Left ventricle myocardium inferior (tissue), 1 donor: Measurements from ENCODE around the gene PIWIL4. TPM values are rescaled to one million over a fixed set of nuclear protein-coding genes. Genes with fewer than 3 reads are reported as not detected.
A peak's percentile ranks its signal among the peaks of the same experiment; 100 is the strongest.

Source experiments
- DNase-seq: peaks from one replicate; pipeline ENCODE4 v3.0.0-alpha.2; 2020
- H3K27ac ChIP-seq: fragments of 200-600 bp; replicated peaks from 2 replicates; pipeline ENCODE4 v1.8.0; 2021
- H3K27me3 ChIP-seq: fragments of 200-600 bp; 2 replicates; pipeline ENCODE4 v1.8.0; 2021; ENCODE audit warnings: low read depth
- H3K36me3 ChIP-seq: fragments of 200-600 bp; 2 replicates; pipeline ENCODE4 v1.8.0; 2021
- H3K4me1 ChIP-seq: fragments of 200-600 bp; 2 replicates; pipeline ENCODE4 v1.8.0; 2021
- H3K4me3 ChIP-seq: fragments of 200-600 bp; 2 replicates; pipeline ENCODE4 v1.8.0; 2021; ENCODE audit warnings: mild to moderate bottlenecking, moderate library complexity
- H3K9me3 ChIP-seq: fragments of 200-600 bp; replicated peaks from 2 replicates; pipeline ENCODE4 v1.8.0; 2021
- CTCF ChIP-seq: fragments of 200-600 bp; IDR thresholded peaks from 2 replicates; pipeline ENCODE4 v1.8.0; 2021; ENCODE audit warnings: antibody characterized with exemption, mild to moderate bottlenecking, borderline replicate concordance
- intact Hi-C: fragments of 100-400 bp; cut with micrococcal nuclease; formaldehyde crosslinking; loops from one replicate; pipeline ENCODE4 v1.11.0; 2022
- total RNA-seq: library from RNA; stranded (reverse); fragmentation: NEBNext Ultra II Directional; extraction: Animal tissue kit (Norgen Biotek cat#: 25700); gene quantifications from one replicate; pipeline ENCODE4 v1.2.1, GENCODE V29; 2021
- donor health status: DM: no; HTN: yes; CAD: no; lungs with severe emphysema.

The PIWIL4 gene
- total RNA-seq, 1 donor from 2014 or later: 0.66 TPM

DNA sequence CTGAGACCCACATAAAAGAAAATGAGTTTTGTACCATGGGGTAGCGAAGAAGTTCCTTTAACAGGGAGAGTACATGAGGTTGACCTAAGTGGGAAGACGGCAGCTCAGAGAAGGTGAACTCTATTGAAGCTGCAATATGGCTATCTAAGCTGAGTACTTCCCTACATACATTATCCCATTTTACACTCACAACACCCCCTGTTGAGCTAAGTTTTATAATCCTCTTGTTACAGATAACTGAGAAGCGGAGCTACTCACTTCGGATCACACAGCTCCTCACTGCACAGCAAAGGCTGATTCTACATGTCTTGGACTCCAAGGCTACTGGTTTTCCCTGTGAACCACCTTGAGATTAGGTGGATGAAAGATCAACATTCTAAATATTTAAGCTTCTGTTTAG is 8.2 kb upstream of the PIWIL4 start:
- intact Hi-C loops: no loop called here
- no peak for DNase-seq
- no peaks in the 10 kb centered on the region for H3K27me3 ChIP-seq
- H3K36me3 ChIP-seq: no peaks in the 10 kb centered on the region
- H3K4me3 ChIP-seq: no peak overlapping the region
- no peaks in the 10 kb centered on the region for H3K9me3 ChIP-seq
- peaks cover 9% of the 10 kb centered on the region for H3K4me1 ChIP-seq
- no peak overlapping the region for H3K27ac ChIP-seq
- TF ChIP-seq CTCF: no peak

DNA sequence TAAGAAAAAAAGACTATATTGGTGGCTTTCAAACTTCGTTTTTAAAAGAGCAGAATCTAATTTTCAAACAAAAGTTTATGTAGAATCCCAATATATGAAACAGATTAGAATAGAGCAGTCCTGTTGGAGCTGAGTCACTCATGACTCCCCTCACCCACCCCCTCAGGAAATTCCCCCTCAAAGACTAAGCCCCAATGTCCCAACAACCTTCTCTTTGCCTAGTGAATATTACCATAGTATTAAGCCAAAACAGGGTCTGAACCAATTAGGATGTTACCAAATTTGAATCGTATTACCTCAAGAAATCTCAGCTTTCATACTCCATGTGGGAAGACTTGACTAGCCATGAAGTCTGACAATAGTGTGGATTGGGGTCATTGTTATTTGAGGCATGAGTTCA is 7.8 kb upstream of the PIWIL4 start:
- no peaks in the 10 kb centered on the region for H3K36me3 ChIP-seq
- H3K4me3 ChIP-seq: no peak overlapping the region
- TF ChIP-seq CTCF: no peak
- no peak overlapping the region for H3K27ac ChIP-seq
- no peak for DNase-seq
- peaks cover 10% of the 10 kb centered on the region for H3K4me1 ChIP-seq
- H3K9me3 ChIP-seq: no peaks in the 10 kb centered on the region
- no peaks in the 10 kb centered on the region for H3K27me3 ChIP-seq
- intact Hi-C loops: no loop called here

DNA sequence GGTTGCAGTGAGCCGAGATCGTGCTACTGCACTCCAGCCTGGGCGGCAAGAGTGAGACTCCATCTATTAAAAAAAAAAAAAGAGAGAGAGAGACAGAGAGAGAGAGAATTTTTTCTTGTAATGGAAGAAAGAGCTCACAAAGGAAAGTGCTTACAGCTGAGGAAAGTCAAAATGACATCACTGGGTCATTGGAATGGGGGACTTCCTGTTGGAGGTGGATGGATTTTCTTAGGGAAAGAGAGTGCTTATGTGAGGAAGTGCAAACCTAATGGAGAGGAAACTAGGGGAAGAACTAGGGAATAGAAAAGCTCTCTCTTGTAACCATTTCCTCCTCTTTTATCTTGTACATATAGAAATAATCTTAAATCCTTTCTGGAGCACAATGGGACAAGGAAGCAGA is 6.3 kb upstream of the PIWIL4 start:
- intact Hi-C loops: no loop called here
- no peaks in the 10 kb centered on the region for H3K9me3 ChIP-seq

DNA sequence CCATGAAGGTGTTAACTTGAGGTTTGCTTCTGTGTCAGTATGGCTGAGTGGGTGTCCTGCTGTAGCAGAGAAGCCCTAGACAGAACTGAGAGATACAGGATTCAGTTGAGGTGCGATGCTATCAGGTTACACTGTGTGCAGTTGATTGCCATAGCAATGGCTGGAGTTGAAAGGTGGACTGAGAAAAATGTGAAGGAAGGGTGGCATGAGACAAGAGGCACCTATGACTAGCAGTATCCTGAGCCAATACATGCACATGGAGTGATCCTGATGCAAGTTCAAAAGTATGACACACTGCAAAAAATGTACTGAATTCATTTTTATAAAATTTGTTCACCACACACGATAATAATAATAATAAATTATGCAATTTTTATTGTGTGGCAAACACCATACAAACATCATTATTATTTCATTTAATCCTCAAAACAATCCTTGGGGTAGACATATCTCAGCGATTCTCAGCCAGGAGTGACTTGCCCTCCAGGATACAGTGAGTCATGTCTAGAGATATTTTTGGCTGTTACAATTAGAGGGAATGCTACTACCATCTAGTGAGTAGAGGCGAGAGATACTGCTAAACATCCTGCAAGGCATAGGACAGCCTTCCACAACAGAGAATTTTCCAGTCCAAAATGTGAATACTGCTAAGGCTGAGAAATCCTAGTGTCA is 3.9 kb upstream of the PIWIL4 start:
- TF ChIP-seq CTCF: peak; percentile 51

More for the DNA sequence above, 6.3 kb upstream of the PIWIL4 start:
- DNase-seq: no peak
- Histone ChIP-seq H3K27me3 (no peaks in the 10 kb centered on the region), H3K36me3 (no peaks in the 10 kb centered on the region), H3K27ac (no peak overlapping the region), H3K4me3 (no peak overlapping the region), H3K4me1 (peaks cover 10% of the 10 kb centered on the region)
- TF ChIP-seq CTCF: no peak

DNA sequence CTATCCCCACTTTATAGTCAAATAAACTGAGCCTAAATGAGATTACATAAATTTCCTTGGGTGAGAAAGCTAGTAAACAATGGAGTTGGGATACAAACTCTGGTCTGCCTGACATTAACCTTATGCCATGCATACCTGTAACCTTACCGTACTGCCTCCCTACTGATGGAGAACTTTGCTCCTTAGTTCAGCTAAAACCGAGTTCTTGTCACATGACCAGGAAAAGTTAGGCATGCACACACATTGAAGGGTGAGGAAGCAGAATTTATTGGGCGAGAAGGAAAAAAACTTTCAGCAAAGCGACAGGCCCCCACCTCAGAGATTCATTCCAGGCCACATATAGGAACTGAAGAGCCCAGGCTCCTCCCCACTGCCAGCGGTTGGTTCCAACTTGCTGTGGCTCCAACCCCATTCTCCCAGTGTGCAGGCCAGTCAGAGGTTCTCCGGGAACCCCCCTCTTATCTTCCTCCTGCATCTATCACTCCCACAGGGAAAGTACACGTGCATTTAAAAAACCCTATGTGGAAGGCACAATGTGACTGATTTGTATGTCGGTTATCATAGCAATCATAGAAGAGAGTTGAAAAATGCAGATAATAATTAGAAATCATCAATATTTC is 3.2 kb upstream of the PIWIL4 start:
- Histone ChIP-seq H3K4me3 (no peak overlapping the region), H3K36me3 (no peaks in the 10 kb centered on the region), H3K27ac (no peak overlapping the region), H3K4me1 (peaks cover 10% of the 10 kb centered on the region), H3K9me3 (no peaks in the 10 kb centered on the region), H3K27me3 (no peaks in the 10 kb centered on the region)
- DNase-seq: no peak
- TF ChIP-seq CTCF: no peak
- intact Hi-C loops: no loop called here

More for the DNA sequence above, 3.9 kb upstream of the PIWIL4 start:
- Histone ChIP-seq H3K4me1 (peaks cover 10% of the 10 kb centered on the region), H3K9me3 (no peaks in the 10 kb centered on the region), H3K27me3 (no peaks in the 10 kb centered on the region), H3K4me3 (no peak overlapping the region), H3K27ac (no peak overlapping the region), H3K36me3 (no peaks in the 10 kb centered on the region)
- intact Hi-C loops: no loop called here
- DNase-seq: no peak
